DND-41 (cell line): Measurements from ENCODE around the gene NEURL1B.

Experiments
- EZH2 ChIP-seq: IDR thresholded peaks from 3 replicates; pipeline ENCODE4 v1.6.1; 2012; ENCODE audit warnings: borderline replicate concordance, low read depth, mild to moderate bottlenecking, moderate library complexity, low read length, inconsistent platforms; ENCODE audit not compliant: severe bottlenecking
- TF ChIP-seq, protein P1 (sequence below): IDR thresholded peaks from 2 replicates; pipeline ENCODE4 v1.5.1; 2012; ENCODE audit warnings: borderline replicate concordance, low read length, moderate library complexity, mild to moderate bottlenecking; ENCODE audit not compliant: poor library complexity, severe bottlenecking; ENCODE audit errors: extremely low read depth

DNA sequence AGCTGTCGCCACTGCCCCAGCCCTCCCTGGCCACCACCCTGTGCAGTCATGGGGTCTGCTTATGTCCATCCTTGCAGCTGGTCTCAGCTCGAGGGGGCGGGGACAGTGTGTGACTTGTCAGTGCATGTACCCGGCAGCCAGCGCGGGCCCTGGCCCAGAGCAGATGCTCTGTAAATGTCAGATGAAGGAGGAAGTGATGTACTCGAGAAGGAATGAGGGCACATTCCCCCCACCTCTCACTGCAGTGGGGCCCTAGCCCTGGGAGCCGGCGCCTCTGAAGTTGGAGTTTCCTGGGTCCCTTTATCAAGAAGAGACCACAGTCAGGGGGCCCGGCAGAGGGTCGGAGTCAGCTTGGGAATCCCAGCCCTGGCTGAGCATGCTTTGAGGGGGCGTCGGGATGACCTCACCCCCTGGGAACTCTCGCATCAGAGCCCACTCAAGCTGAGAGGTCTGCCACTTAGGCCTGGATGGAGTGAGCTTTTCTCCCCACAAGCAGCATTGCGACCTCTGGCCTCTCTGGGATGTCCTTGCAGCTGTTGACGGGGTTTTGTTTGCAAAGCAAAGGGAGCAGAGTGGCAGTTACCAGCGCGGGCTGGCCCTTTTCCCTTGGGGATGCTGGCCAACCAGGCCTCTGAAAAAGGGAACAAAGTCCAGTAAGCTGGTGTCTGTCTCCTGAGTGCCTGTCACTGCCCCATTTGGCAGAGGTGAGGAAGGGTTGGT, 19.0 kb downstream of the NEURL1B start:
- TF ChIP-seq, protein P1, sequence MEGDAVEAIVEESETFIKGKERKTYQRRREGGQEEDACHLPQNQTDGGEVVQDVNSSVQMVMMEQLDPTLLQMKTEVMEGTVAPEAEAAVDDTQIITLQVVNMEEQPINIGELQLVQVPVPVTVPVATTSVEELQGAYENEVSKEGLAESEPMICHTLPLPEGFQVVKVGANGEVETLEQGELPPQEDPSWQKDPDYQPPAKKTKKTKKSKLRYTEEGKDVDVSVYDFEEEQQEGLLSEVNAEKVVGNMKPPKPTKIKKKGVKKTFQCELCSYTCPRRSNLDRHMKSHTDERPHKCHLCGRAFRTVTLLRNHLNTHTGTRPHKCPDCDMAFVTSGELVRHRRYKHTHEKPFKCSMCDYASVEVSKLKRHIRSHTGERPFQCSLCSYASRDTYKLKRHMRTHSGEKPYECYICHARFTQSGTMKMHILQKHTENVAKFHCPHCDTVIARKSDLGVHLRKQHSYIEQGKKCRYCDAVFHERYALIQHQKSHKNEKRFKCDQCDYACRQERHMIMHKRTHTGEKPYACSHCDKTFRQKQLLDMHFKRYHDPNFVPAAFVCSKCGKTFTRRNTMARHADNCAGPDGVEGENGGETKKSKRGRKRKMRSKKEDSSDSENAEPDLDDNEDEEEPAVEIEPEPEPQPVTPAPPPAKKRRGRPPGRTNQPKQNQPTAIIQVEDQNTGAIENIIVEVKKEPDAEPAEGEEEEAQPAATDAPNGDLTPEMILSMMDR, result no peak
- no peak for TF ChIP-seq EZH2
